IPS-18a (cell line): ENCODE results near the gene DPM2.

Source experiments
- H3K27ac ChIP-seq: one replicate; pipeline ENCODE4 v1.5.1; 2013; ENCODE audit warnings: low read length
- H3K27me3 ChIP-seq: one replicate; pipeline ENCODE4 v1.6.1; 2013; ENCODE audit warnings: mild to moderate bottlenecking, low read length; ENCODE audit not compliant: control insufficient read depth, insufficient read depth
- H3K36me3 ChIP-seq: one replicate; pipeline ENCODE4 v1.6.1; 2013; ENCODE audit warnings: low read depth, low read length; ENCODE audit not compliant: control insufficient read depth
- H3K4me1 ChIP-seq: one replicate; pipeline ENCODE4 v1.6.1; 2013; ENCODE audit warnings: low read depth, low read length; ENCODE audit not compliant: control insufficient read depth
- H3K4me3 ChIP-seq: one replicate; pipeline ENCODE4 v1.5.1; 2013; ENCODE audit warnings: low read length
- H3K9ac ChIP-seq: one replicate; pipeline ENCODE4 v1.6.1; 2013; ENCODE audit warnings: mild to moderate bottlenecking, low read length, moderate library complexity
- H3K9me3 ChIP-seq: one replicate; pipeline ENCODE4 v1.6.1; 2013; ENCODE audit warnings: low read depth, low read length; ENCODE audit not compliant: control insufficient read depth

The DPM2 gene

GRCh38 chr9:127941062-127941960, 3.7 kb upstream of the DPM2 start:
- H3K27ac ChIP-seq: no peak overlapping the region
- H3K36me3 ChIP-seq: peaks cover 12% of the 10 kb centered on the region
- H3K9ac ChIP-seq: no peak overlapping the region

GRCh38 chr9:127940593-127940992, 2.9 kb upstream of the DPM2 start:
- H3K36me3 ChIP-seq: peaks cover 12% of the 10 kb centered on the region
- H3K27ac ChIP-seq: no peak overlapping the region
- H3K9ac ChIP-seq: no peak overlapping the region

More at GRCh38 chr9:127941062-127941960, 3.7 kb upstream of the DPM2 start:
- H3K4me3 ChIP-seq: no peak overlapping the region
- H3K9me3 ChIP-seq: no peaks in the 10 kb centered on the region
- no peaks in the 10 kb centered on the region for H3K27me3 ChIP-seq
- H3K4me1 ChIP-seq: no peaks in the 10 kb centered on the region

GRCh38 chr9:127938298-127938690, 640 bp upstream of the DPM2 start:
- Histone ChIP-seq H3K27ac (no peak overlapping the region), H3K4me1 (no peaks in the 10 kb centered on the region), H3K4me3 (peak overlapping the region; percentile 89), H3K36me3 (peaks cover 7% of the 10 kb centered on the region), H3K27me3 (no peaks in the 10 kb centered on the region), H3K9ac (peak overlapping the region; percentile 83), H3K9me3 (no peaks in the 10 kb centered on the region)

More at GRCh38 chr9:127940593-127940992, 2.9 kb upstream of the DPM2 start:
- Histone ChIP-seq H3K9me3 (no peaks in the 10 kb centered on the region), H3K4me3 (no peak overlapping the region), H3K27me3 (no peaks in the 10 kb centered on the region), H3K4me1 (no peaks in the 10 kb centered on the region)

GRCh38 chr9:127937056-127937387, 632 bp downstream of the DPM2 start:
- H3K9me3 ChIP-seq: no peaks in the 10 kb centered on the region
- no peaks in the 10 kb centered on the region for H3K4me1 ChIP-seq
- H3K4me3 ChIP-seq: peak overlapping the region; percentile 89
- H3K9ac ChIP-seq: peak overlapping the region; percentile 83
- no peak overlapping the region for H3K27ac ChIP-seq
- peaks cover 2% of the 10 kb centered on the region for H3K36me3 ChIP-seq
- H3K27me3 ChIP-seq: no peaks in the 10 kb centered on the region

GRCh38 chr9:127936347-127936852, 1.3 kb downstream of the DPM2 start:
- Histone ChIP-seq H3K4me3 (peak overlapping the region; percentile 89), H3K27me3 (no peaks in the 10 kb centered on the region), H3K4me1 (peaks cover 1% of the 10 kb centered on the region), H3K9ac (no peak overlapping the region), H3K27ac (no peak overlapping the region), H3K9me3 (no peaks in the 10 kb centered on the region), H3K36me3 (peaks cover 2% of the 10 kb centered on the region)

GRCh38 chr9:127935765-127936221, 1.9 kb downstream of the DPM2 start:
- no peak overlapping the region for H3K27ac ChIP-seq
- no peak overlapping the region for H3K9ac ChIP-seq
- H3K27me3 ChIP-seq: no peaks in the 10 kb centered on the region
- H3K4me1 ChIP-seq: peaks cover 7% of the 10 kb centered on the region
- no peaks in the 10 kb centered on the region for H3K36me3 ChIP-seq
- H3K4me3 ChIP-seq: no peak overlapping the region
- H3K9me3 ChIP-seq: no peaks in the 10 kb centered on the region

- no peak overlapping the region for H3K9ac ChIP-seq
- no peaks in the 10 kb centered on the region for H3K36me3 ChIP-seq
- no peak overlapping the region for H3K27ac ChIP-seq
- H3K9me3 ChIP-seq: no peaks in the 10 kb centered on the region
- peaks cover 7% of the 10 kb centered on the region for H3K4me1 ChIP-seq
- H3K27me3 ChIP-seq: peaks cover under 1% of the 10 kb centered on the region
- no peak overlapping the region for H3K4me3 ChIP-seq
These were observed 2.7 kb downstream of the DPM2 start for GRCh38 chr9:127934986-127935385.

- no peaks in the 10 kb centered on the region for H3K9me3 ChIP-seq
- no peak overlapping the region for H3K27ac ChIP-seq
- H3K27me3 ChIP-seq: peaks cover 8% of the 10 kb centered on the region
- no peak overlapping the region for H3K4me3 ChIP-seq
- no peaks in the 10 kb centered on the region for H3K36me3 ChIP-seq
- peaks cover 7% of the 10 kb centered on the region for H3K4me1 ChIP-seq
- no peak overlapping the region for H3K9ac ChIP-seq
These were observed 3.4 kb downstream of the DPM2 start for GRCh38 chr9:127934248-127934647.

GRCh38 chr9:127931092-127931881, 6.4 kb downstream of the DPM2 start:
- peak overlapping the region; percentile 46 for H3K4me3 ChIP-seq
- H3K4me1 ChIP-seq: peaks cover 7% of the 10 kb centered on the region
- H3K27ac ChIP-seq: no peak overlapping the region
- no peak overlapping the region for H3K9ac ChIP-seq
- no peaks in the 10 kb centered on the region for H3K36me3 ChIP-seq
- no peaks in the 10 kb centered on the region for H3K9me3 ChIP-seq
- H3K27me3 ChIP-seq: peaks cover 29% of the 10 kb centered on the region

GRCh38 chr9:127930231-127931091, 7.2 kb downstream of the DPM2 start, which contains the start of gene PIP5KL1:
PIP5KL1 (minus strand) TSS chr9:127930777; CDS start chr9:127930752, 25 bp downstream.
- Histone ChIP-seq H3K27me3 (peaks cover 33% of the 10 kb centered on the region), H3K4me1 (peaks cover 7% of the 10 kb centered on the region), H3K27ac (no peak within 1 kb of the TSS), H3K9ac (no peak within 1 kb of the TSS), H3K4me3 (peak within 1 kb of the TSS; percentile 46), H3K36me3 (no peaks in the 10 kb centered on the region), H3K9me3 (no peaks in the 10 kb centered on the region)

- Histone ChIP-seq H3K27me3 (peaks cover 33% of the 10 kb centered on the region), H3K9me3 (no peaks in the 10 kb centered on the region), H3K36me3 (no peaks in the 10 kb centered on the region), H3K9ac (no peak overlapping the region), H3K4me1 (peaks cover 7% of the 10 kb centered on the region), H3K4me3 (peak overlapping the region; percentile 46), H3K27ac (no peak overlapping the region)
These were observed 8.1 kb downstream of the DPM2 start for GRCh38 chr9:127929625-127929979.
